Esophagus muscularis mucosa (tissue), 4 donors: ENCODE data around the gene TRPM3.

Experiments
- EP300 ChIP-seq: sonication (generic); formaldehyde crosslinking; IDR thresholded peaks from one replicate; pipeline ENCODE4 v1.6.1; 2017; ENCODE audit warnings: antibody characterized with exemption
- POLR2A ChIP-seq: fragments of 450-650 bp; IDR thresholded peaks from one replicate; pipeline ENCODE4 v1.6.1; 2017; ENCODE audit warnings: antibody characterized with exemption, moderate library complexity, mild to moderate bottlenecking, low read depth
- TF ChIP-seq, protein P1 (sequence below), 3 experiments: fragments of 200-600 bp in 2 of 3; fragments of 450-650 bp in 1 of 3; sonication (generic) in 2 of 3; IDR thresholded peaks; one replicate each; pipeline ENCODE4 v1.5.1; 2017 to 2019; ENCODE audit warnings: antibody characterized with exemption in 3 of 3, mild to moderate bottlenecking in 2 of 3, moderate library complexity in 1 of 3

DNA sequence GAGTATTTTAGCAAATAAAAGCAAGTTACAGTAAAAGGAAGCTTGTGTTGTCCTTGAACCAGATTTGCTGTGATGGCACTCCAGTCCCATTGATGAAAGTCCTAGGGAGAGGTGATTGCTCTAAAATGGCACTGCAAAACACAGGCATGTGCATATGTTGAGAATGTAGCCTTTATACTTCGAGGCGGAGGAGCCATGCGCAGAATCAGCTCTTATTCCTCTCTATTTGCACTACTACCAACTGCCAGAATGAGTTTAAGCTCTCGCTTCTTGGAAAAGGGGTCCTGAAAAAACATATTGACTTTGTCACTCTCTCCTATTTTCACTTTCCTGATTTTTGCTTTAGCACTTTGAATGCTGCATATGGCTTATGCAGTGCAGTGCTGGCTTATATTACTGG lies 429.0 kb downstream of the TRPM3 start:
- TF ChIP-seq, protein P1, sequence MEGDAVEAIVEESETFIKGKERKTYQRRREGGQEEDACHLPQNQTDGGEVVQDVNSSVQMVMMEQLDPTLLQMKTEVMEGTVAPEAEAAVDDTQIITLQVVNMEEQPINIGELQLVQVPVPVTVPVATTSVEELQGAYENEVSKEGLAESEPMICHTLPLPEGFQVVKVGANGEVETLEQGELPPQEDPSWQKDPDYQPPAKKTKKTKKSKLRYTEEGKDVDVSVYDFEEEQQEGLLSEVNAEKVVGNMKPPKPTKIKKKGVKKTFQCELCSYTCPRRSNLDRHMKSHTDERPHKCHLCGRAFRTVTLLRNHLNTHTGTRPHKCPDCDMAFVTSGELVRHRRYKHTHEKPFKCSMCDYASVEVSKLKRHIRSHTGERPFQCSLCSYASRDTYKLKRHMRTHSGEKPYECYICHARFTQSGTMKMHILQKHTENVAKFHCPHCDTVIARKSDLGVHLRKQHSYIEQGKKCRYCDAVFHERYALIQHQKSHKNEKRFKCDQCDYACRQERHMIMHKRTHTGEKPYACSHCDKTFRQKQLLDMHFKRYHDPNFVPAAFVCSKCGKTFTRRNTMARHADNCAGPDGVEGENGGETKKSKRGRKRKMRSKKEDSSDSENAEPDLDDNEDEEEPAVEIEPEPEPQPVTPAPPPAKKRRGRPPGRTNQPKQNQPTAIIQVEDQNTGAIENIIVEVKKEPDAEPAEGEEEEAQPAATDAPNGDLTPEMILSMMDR (IDR thresholded peaks at IDR 0.05) = no peak
- no peak for TF ChIP-seq POLR2A
- TF ChIP-seq EP300 = no peak
